Upper lobe of left lung (tissue), 4 donors: ENCODE data around the gene KRT26.

Source experiments
- POLR2A ChIP-seq, 4 donors: fragments of 450-650 bp; IDR thresholded peaks; one replicate each; pipeline ENCODE4 v1.5.1; 2016 to 2017; ENCODE audit warnings: antibody characterized with exemption in 4 of 4, mild to moderate bottlenecking in 2 of 4
- POLR2AphosphoS5 ChIP-seq, 2 donors: sonication (generic); formaldehyde crosslinking; IDR thresholded peaks; one replicate each; pipeline ENCODE4 v1.5.1; 2017; ENCODE audit warnings: antibody characterized with exemption in 2 of 2
- TF ChIP-seq, protein P1 (sequence below), 6 experiments: fragments of 450-650 bp in 4 of 6; fragments of 200-600 bp in 2 of 6; sonication (generic) in 2 of 6; IDR thresholded peaks; one replicate each; pipeline ENCODE4 v1.5.1; 2016 to 2019; ENCODE audit warnings: antibody characterized with exemption in 6 of 6

DNA sequence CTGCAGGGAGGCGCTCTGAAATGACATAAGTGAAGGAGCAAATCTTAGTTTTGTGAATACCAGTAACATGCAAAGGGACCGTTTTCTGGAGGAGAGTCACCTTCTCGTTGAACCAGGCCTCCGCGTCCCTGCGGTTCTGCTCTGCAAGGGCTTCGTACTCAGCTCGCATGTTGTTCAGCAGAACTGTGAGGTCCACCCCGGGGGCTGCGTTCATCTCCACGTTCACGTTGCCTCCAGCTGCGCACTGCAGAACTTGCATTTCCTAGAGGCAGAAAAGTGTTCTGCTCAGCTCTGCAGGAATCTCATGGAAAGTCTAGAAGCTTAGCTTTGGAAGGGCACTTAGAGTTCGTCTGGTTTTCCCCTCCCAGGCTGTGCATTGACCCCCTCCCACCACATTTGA lies 20.9 kb downstream of the KRT26 start:
- TF ChIP-seq, protein P1, sequence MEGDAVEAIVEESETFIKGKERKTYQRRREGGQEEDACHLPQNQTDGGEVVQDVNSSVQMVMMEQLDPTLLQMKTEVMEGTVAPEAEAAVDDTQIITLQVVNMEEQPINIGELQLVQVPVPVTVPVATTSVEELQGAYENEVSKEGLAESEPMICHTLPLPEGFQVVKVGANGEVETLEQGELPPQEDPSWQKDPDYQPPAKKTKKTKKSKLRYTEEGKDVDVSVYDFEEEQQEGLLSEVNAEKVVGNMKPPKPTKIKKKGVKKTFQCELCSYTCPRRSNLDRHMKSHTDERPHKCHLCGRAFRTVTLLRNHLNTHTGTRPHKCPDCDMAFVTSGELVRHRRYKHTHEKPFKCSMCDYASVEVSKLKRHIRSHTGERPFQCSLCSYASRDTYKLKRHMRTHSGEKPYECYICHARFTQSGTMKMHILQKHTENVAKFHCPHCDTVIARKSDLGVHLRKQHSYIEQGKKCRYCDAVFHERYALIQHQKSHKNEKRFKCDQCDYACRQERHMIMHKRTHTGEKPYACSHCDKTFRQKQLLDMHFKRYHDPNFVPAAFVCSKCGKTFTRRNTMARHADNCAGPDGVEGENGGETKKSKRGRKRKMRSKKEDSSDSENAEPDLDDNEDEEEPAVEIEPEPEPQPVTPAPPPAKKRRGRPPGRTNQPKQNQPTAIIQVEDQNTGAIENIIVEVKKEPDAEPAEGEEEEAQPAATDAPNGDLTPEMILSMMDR (IDR thresholded peaks at IDR 0.05), result no peak
- TF ChIP-seq POLR2A (IDR thresholded peaks at IDR 0.05) (no peak), POLR2AphosphoS5 (IDR thresholded peaks at IDR 0.05) (no peak)
